Central memory CD8-positive, alpha-beta T cell (primary cell): ENCODE results near the gene PAXIP1.

Experiments
- ATAC-seq: fragments of 150-1000 bp; cut with Tn5 transposase; replicated peaks from 2 replicates; pipeline ENCODE4 v1.10.0; 2022; ENCODE audit warnings: mild to moderate bottlenecking, moderate FRiP score, moderate number of reproducible peaks; ENCODE audit not compliant: poor library complexity, severe bottlenecking; ENCODE audit errors: extremely low read depth
- DNase-seq, 2 donors: peaks; one replicate each; pipeline ENCODE4 v3.0.0; 2021; ENCODE audit warnings: low spot score in 2 of 2
- H3K27ac Mint-ChIP-seq: one replicate; pipeline ENCODE4 v1.8.0; 2022; ENCODE audit warnings: low read depth, mild to moderate bottlenecking, moderate library complexity, mixed read lengths
- H3K27me3 Mint-ChIP-seq: one replicate; pipeline ENCODE4 v1.8.0; 2022; ENCODE audit warnings: mixed read lengths
- H3K36me3 Mint-ChIP-seq: one replicate; pipeline ENCODE4 v1.8.0; 2022; ENCODE audit warnings: mild to moderate bottlenecking, moderate library complexity, mixed read lengths; ENCODE audit not compliant: insufficient read depth
- H3K4me1 Mint-ChIP-seq: one replicate; pipeline ENCODE4 v1.8.0; 2022; ENCODE audit warnings: mixed read lengths
- H3K4me3 Mint-ChIP-seq: one replicate; pipeline ENCODE4 v1.8.0; 2022; ENCODE audit warnings: mild to moderate bottlenecking, moderate library complexity, mixed read lengths
- H3K9me3 Mint-ChIP-seq: one replicate; pipeline ENCODE4 v1.8.0; 2022; ENCODE audit warnings: mixed read lengths

PAXIP1 gene

GRCh38 chr7:154985230-154985629 is 17.7 kb downstream of the PAXIP1 start:
- no peaks in the 10 kb centered on the region for H3K27me3 Mint-ChIP-seq
- no peak overlapping the region for H3K27ac Mint-ChIP-seq
- no peaks in the 10 kb centered on the region for H3K9me3 Mint-ChIP-seq
- H3K4me1 Mint-ChIP-seq: peaks cover 16% of the 10 kb centered on the region
- ATAC-seq (no peak), DNase-seq (no peak)
- H3K4me3 Mint-ChIP-seq: no peak overlapping the region
- peaks cover 4% of the 10 kb centered on the region for H3K36me3 Mint-ChIP-seq

- Mint-ChIP-seq H3K27me3 (no peaks in the 10 kb centered on the region), H3K9me3 (no peaks in the 10 kb centered on the region), H3K36me3 (peaks cover 6% of the 10 kb centered on the region), H3K4me3 (no peak overlapping the region), H3K27ac (no peak overlapping the region), H3K4me1 (peaks cover 16% of the 10 kb centered on the region)
- DNase-seq: no peak
- no peak for ATAC-seq
Observed at GRCh38 chr7:154984601-154985188, 18.2 kb downstream of the PAXIP1 start.

GRCh38 chr7:154978017-154978416 is 24.9 kb downstream of the PAXIP1 start:
- Mint-ChIP-seq H3K9me3 (no peaks in the 10 kb centered on the region), H3K27ac (no peak overlapping the region), H3K36me3 (peaks cover 16% of the 10 kb centered on the region), H3K4me3 (no peak overlapping the region), H3K4me1 (peaks cover 19% of the 10 kb centered on the region), H3K27me3 (no peaks in the 10 kb centered on the region)
- DNase-seq (no peak), ATAC-seq (no peak)

GRCh38 chr7:154977250-154977649 is 25.7 kb downstream of the PAXIP1 start:
- Mint-ChIP-seq H3K36me3 (peaks cover 16% of the 10 kb centered on the region), H3K27me3 (no peaks in the 10 kb centered on the region), H3K27ac (no peak overlapping the region), H3K4me3 (no peak overlapping the region), H3K9me3 (no peaks in the 10 kb centered on the region), H3K4me1 (peaks cover 19% of the 10 kb centered on the region)
- DNase-seq: no peak
- no peak for ATAC-seq

- no peaks in the 10 kb centered on the region for H3K9me3 Mint-ChIP-seq
- no peak overlapping the region for H3K4me3 Mint-ChIP-seq
- no peak overlapping the region for H3K27ac Mint-ChIP-seq
- ATAC-seq: no peak
- H3K36me3 Mint-ChIP-seq: peaks cover 17% of the 10 kb centered on the region
- H3K27me3 Mint-ChIP-seq: no peaks in the 10 kb centered on the region
- DNase-seq: no peak
- H3K4me1 Mint-ChIP-seq: peaks cover 19% of the 10 kb centered on the region
Observed at GRCh38 chr7:154976844-154977243, 26.1 kb downstream of the PAXIP1 start.

- Mint-ChIP-seq H3K4me1 (peaks cover 19% of the 10 kb centered on the region), H3K27me3 (no peaks in the 10 kb centered on the region), H3K9me3 (no peaks in the 10 kb centered on the region), H3K27ac (no peak overlapping the region), H3K4me3 (no peak overlapping the region), H3K36me3 (peaks cover 19% of the 10 kb centered on the region)
- ATAC-seq: no peak
- no peak for DNase-seq
Observed at GRCh38 chr7:154975984-154976383, 26.9 kb downstream of the PAXIP1 start.

GRCh38 chr7:154973381-154973780 is 29.5 kb downstream of the PAXIP1 start:
- no peak overlapping the region for H3K4me3 Mint-ChIP-seq
- no peak for DNase-seq
- H3K27ac Mint-ChIP-seq: no peak overlapping the region
- H3K27me3 Mint-ChIP-seq: no peaks in the 10 kb centered on the region
- H3K9me3 Mint-ChIP-seq: no peaks in the 10 kb centered on the region
- peaks cover 18% of the 10 kb centered on the region for H3K36me3 Mint-ChIP-seq
- H3K4me1 Mint-ChIP-seq: peaks cover 35% of the 10 kb centered on the region
- no peak for ATAC-seq

GRCh38 chr7:154968336-154969001 is 34.5 kb downstream of the PAXIP1 start:
- H3K9me3 Mint-ChIP-seq: no peaks in the 10 kb centered on the region
- H3K36me3 Mint-ChIP-seq: peaks cover 19% of the 10 kb centered on the region
- peak overlapping the region; percentile 84 for H3K27ac Mint-ChIP-seq
- H3K27me3 Mint-ChIP-seq: no peaks in the 10 kb centered on the region
- H3K4me3 Mint-ChIP-seq: peak overlapping the region; percentile 79
- DNase-seq (peak in 1 of 2 donors; percentile 18), ATAC-seq (peak; percentile 54)
- H3K4me1 Mint-ChIP-seq: peaks cover 26% of the 10 kb centered on the region

- no peak for ATAC-seq
- Mint-ChIP-seq H3K4me1 (peaks cover 26% of the 10 kb centered on the region), H3K4me3 (no peak overlapping the region), H3K27ac (peak overlapping the region; percentile 55), H3K27me3 (no peaks in the 10 kb centered on the region), H3K36me3 (peaks cover 23% of the 10 kb centered on the region), H3K9me3 (no peaks in the 10 kb centered on the region)
- DNase-seq: no peak
Observed at GRCh38 chr7:154967401-154967955, 35.4 kb downstream of the PAXIP1 start.

- Mint-ChIP-seq H3K36me3 (peaks cover 29% of the 10 kb centered on the region), H3K4me3 (no peak overlapping the region), H3K27me3 (no peaks in the 10 kb centered on the region), H3K27ac (peak overlapping the region; percentile 10), H3K4me1 (peaks cover 26% of the 10 kb centered on the region), H3K9me3 (no peaks in the 10 kb centered on the region)
- DNase-seq: no peak
- ATAC-seq: no peak
Observed at GRCh38 chr7:154965014-154965413, 37.9 kb downstream of the PAXIP1 start.

GRCh38 chr7:154960063-154960790 is 42.7 kb downstream of the PAXIP1 start:
- Mint-ChIP-seq H3K36me3 (peaks cover 34% of the 10 kb centered on the region), H3K9me3 (no peaks in the 10 kb centered on the region)
- ATAC-seq: no peak

GRCh38 chr7:154956427-154956826 is 46.5 kb downstream of the PAXIP1 start:
- H3K4me3 Mint-ChIP-seq: no peak overlapping the region
- H3K4me1 Mint-ChIP-seq: peaks cover 4% of the 10 kb centered on the region
- ATAC-seq (no peak), DNase-seq (no peak)
- H3K36me3 Mint-ChIP-seq: peaks cover 38% of the 10 kb centered on the region
- H3K27ac Mint-ChIP-seq: no peak overlapping the region
- H3K9me3 Mint-ChIP-seq: no peaks in the 10 kb centered on the region
- no peaks in the 10 kb centered on the region for H3K27me3 Mint-ChIP-seq

More at GRCh38 chr7:154960063-154960790, 42.7 kb downstream of the PAXIP1 start:
- Mint-ChIP-seq H3K4me3 (no peak overlapping the region), H3K27me3 (no peaks in the 10 kb centered on the region), H3K27ac (no peak overlapping the region), H3K4me1 (no peaks in the 10 kb centered on the region)
- DNase-seq: no peak
